Hepatocyte (in vitro differentiated cells): Measurements from ENCODE around the gene BAZ1B. TPM values are rescaled to one million over a fixed set of nuclear protein-coding genes. Genes with fewer than 3 reads are reported as not detected.
A peak's percentile ranks its signal among the peaks of the same experiment; 100 is the strongest.

Experiments used
- DNase-seq: peaks from one replicate; pipeline ENCODE4 v3.0.0-alpha.2; 2016; ENCODE audit warnings: low spot score
- H2AFZ ChIP-seq: fragments of 200-600 bp; sonication (generic); 2 replicates; pipeline ENCODE4 v1.6.0; 2016; ENCODE audit warnings: antibody characterized with exemption, mild to moderate bottlenecking
- H3K27ac ChIP-seq: fragments of 200-600 bp; sonication (generic); 2 replicates; pipeline ENCODE4 v1.5.1; 2016; ENCODE audit warnings: mild to moderate bottlenecking
- H3K27me3 ChIP-seq: fragments of 200-600 bp; sonication (generic); 2 replicates; pipeline ENCODE4 v1.6.1; 2016
- H3K36me3 ChIP-seq: fragments of 200-600 bp; sonication (generic); replicated peaks from 2 replicates; pipeline ENCODE4 v1.5.1; 2016; ENCODE audit warnings: low read depth; ENCODE audit not compliant: insufficient read depth
- H3K4me1 ChIP-seq: fragments of 200-600 bp; sonication (generic); 2 replicates; pipeline ENCODE4 v1.5.1; 2016; ENCODE audit warnings: mild to moderate bottlenecking, moderate library complexity; ENCODE audit not compliant: insufficient read depth
- H3K4me2 ChIP-seq: fragments of 200-600 bp; sonication (generic); 2 replicates; pipeline ENCODE4 v1.6.0; 2016
- H3K4me3 ChIP-seq: fragments of 200-600 bp; sonication (generic); 2 replicates; pipeline ENCODE4 v1.5.1; 2016; ENCODE audit warnings: mild to moderate bottlenecking
- H3K79me2 ChIP-seq: fragments of 200-600 bp; sonication (generic); 2 replicates; pipeline ENCODE4 v1.6.0; 2017; ENCODE audit warnings: mild to moderate bottlenecking
- H3K9me2 ChIP-seq: fragments of 200-600 bp; sonication (generic); replicated peaks from 2 replicates; pipeline ENCODE4 v1.6.0; 2017; ENCODE audit warnings: mild to moderate bottlenecking; ENCODE audit not compliant: insufficient read depth
- H3K9me3 ChIP-seq: fragments of 200-600 bp; sonication (generic); 2 replicates; pipeline ENCODE4 v1.5.1; 2016; ENCODE audit warnings: low read depth, mild to moderate bottlenecking
- H4K20me1 ChIP-seq: fragments of 200-600 bp; sonication (generic); 2 replicates; pipeline ENCODE4 v1.6.0; 2016; ENCODE audit warnings: mild to moderate bottlenecking; ENCODE audit not compliant: insufficient read depth, poor library complexity, severe bottlenecking
- CTCF ChIP-seq: fragments of 200-600 bp; sonication (generic); IDR thresholded peaks from 2 replicates; pipeline ENCODE4 v1.5.1; 2016; ENCODE audit warnings: antibody characterized with exemption, mild to moderate bottlenecking; ENCODE audit not compliant: poor library complexity
- EZH2 ChIP-seq: fragments of 200-600 bp; sonication (generic); IDR thresholded peaks from 2 replicates; pipeline ENCODE4 v1.6.1; 2016; ENCODE audit warnings: antibody characterized with exemption, mild to moderate bottlenecking, borderline replicate concordance
- EZH2phosphoT487 ChIP-seq: fragments of 200-600 bp; sonication (generic); IDR thresholded peaks from one replicate; pipeline ENCODE4 v1.6.1; 2018; ENCODE audit warnings: antibody characterized with exemption, mild to moderate bottlenecking, low read depth, moderate library complexity; ENCODE audit not compliant: unreplicated experiment, severe bottlenecking
- WGBS: methylation state at CpG from one replicate; pipeline ENCODE4 v1.1.6; 2016; ENCODE audit warnings: low lambda C conversion rate; ENCODE audit errors: missing lambda C conversion rate; 5-methylcytosine and 5-hydroxymethylcytosine counted together
- polyA plus RNA-seq: library from polyadenylated mRNA; unstranded; fragments of >200 nt; fragmentation: Nextera tagmentation; extraction: Ambion mirVana; gene quantifications from 2 replicates; pipeline ENCODE4 v1.2.1, GENCODE V29; 2016
- total RNA-seq: library from RNA; depleted of rRNA; stranded (reverse); fragments of >200 nt; gene quantifications from 2 replicates; pipeline ENCODE4 v1.2.3, GENCODE V29; 2014

The BAZ1B gene
- total and polyA plus RNA-seq, 2 experiments from 2014 or later, result 16.7 to 44.7 TPM

DNA sequence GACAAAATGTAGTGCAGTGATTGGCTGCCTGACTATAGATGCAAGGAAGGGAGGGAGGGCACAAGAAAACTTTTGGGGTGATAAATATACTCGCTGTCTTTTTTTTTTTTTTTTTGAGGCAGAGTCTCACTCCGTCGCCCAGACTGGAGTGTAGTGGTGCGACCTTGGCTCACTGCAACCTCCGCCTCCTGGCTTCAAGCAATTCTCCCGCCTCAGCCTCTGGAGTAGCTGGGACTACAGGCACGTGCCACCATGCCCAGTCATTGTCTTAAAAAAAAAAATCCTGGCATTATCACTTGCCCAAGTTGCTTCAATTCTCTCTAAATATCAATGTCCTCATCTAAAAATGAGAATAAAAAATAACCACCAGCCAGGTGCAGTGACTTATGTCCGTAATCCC, 96.1 kb downstream of the BAZ1B start:
- WGBS, result 86% methylated on average over 8 of the region's 8 CpGs
- Histone ChIP-seq H2AFZ (no peak overlapping the region), H3K4me3 (no peak overlapping the region), H3K27me3 (no peaks in the 10 kb centered on the region), H3K36me3 (no peaks in the 10 kb centered on the region), H3K27ac (no peak overlapping the region), H3K4me2 (no peak overlapping the region), H3K79me2 (no peaks in the 10 kb centered on the region), H3K4me1 (peaks cover 18% of the 10 kb centered on the region), H3K9me3 (no peaks in the 10 kb centered on the region), H3K9me2 (no peaks in the 10 kb centered on the region), H4K20me1 (no peaks in the 10 kb centered on the region)
- TF ChIP-seq EZH2, result no peak
- TF ChIP-seq CTCF, result no peak
- TF ChIP-seq EZH2phosphoT487, result no peak
- DNase-seq, result no peak

- Histone ChIP-seq H3K27me3 (no peaks in the 10 kb centered on the region), H3K4me2 (no peak overlapping the region), H3K9me3 (no peaks in the 10 kb centered on the region), H3K36me3 (no peaks in the 10 kb centered on the region), H2AFZ (no peak overlapping the region), H3K9me2 (no peaks in the 10 kb centered on the region), H3K4me1 (peaks cover 18% of the 10 kb centered on the region), H4K20me1 (no peaks in the 10 kb centered on the region), H3K27ac (no peak overlapping the region), H3K79me2 (no peaks in the 10 kb centered on the region), H3K4me3 (no peak overlapping the region)
- DNase-seq, result no peak
- TF ChIP-seq CTCF, result no peak
- no peak for TF ChIP-seq EZH2phosphoT487
- 96% methylated on average over 9 of the region's 9 CpGs for WGBS
Measured at GRCh38 chr7:73425356-73425983, 96.6 kb downstream of the BAZ1B start.

DNA sequence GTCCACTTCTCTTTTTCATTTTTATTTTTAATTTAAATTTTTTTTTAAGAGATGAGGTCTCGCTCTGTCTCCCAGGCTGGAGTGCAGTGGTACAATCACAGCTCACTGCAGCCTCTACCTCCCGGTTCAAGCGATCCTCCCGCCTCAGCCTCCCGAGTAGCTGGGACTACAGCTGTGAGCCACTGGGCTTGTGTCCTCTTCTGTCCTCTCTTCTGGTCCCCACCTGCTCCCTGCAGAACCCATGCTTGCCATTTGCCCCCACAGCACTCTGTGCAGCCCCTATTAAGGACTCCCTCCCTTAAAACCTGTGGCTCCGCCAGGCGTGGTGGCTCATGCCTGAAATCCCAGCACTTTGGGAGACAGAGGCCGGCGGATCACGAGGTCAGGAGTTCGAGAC, 97.6 kb downstream of the BAZ1B start:
- no peaks in the 10 kb centered on the region for H3K9me3 ChIP-seq
- H3K27ac ChIP-seq, result no peak overlapping the region
- H3K9me2 ChIP-seq, result no peaks in the 10 kb centered on the region
- H2AFZ ChIP-seq, result peak overlapping the region; percentile 66
- WGBS, result 89% methylated on average over 11 of the region's 11 CpGs
- H3K4me2 ChIP-seq, result peak overlapping the region; percentile 73
- H4K20me1 ChIP-seq, result no peaks in the 10 kb centered on the region
- no peaks in the 10 kb centered on the region for H3K79me2 ChIP-seq
- no peak overlapping the region for H3K4me3 ChIP-seq
- H3K36me3 ChIP-seq, result no peaks in the 10 kb centered on the region
- H3K4me1 ChIP-seq, result peaks cover 16% of the 10 kb centered on the region
- TF ChIP-seq EZH2 (no peak), EZH2phosphoT487 (no peak), CTCF (no peak)
- no peak for DNase-seq
- H3K27me3 ChIP-seq, result no peaks in the 10 kb centered on the region
